GM18502 (cell line): ENCODE measurements around the gene ANKRD36C.
"Not testable (repeated sequence)": the region's sequence is repeated elsewhere in the genome, so short reads cannot be mapped to it uniquely, and the experiment has no call there.

ENCODE experiments used
- ATAC-seq: cut with Tn5 transposase; IDR thresholded peaks from one replicate; pipeline ENCODE4 v1.9.1; 2021; ENCODE audit warnings: mild to moderate bottlenecking; ENCODE audit not compliant: unreplicated experiment, poor library complexity

Gene ANKRD36C

GRCh38 chr2:96009833-96010232 lies 18.2 kb upstream of the ANKRD36C start:
- not testable (repeated sequence) for ATAC-seq

- not testable (repeated sequence) for ATAC-seq
These were observed 16.4 kb upstream of the ANKRD36C start for GRCh38 chr2:96008051-96008450.

- not testable (repeated sequence) for ATAC-seq
These were observed 14.6 kb upstream of the ANKRD36C start for GRCh38 chr2:96006248-96006647.

GRCh38 chr2:95992520-95993272 lies 1.1 kb upstream of the ANKRD36C start:
- ATAC-seq = peak; percentile 50

GRCh38 chr2:95992102-95992501 lies 478 bp upstream of the ANKRD36C start:
- peak; percentile 47 for ATAC-seq

- not testable (repeated sequence) for ATAC-seq
These were observed 740 bp downstream of the ANKRD36C start for GRCh38 chr2:95990884-95991283.

GRCh38 chr2:95951662-95952061 lies 40.0 kb downstream of the ANKRD36C start:
- not testable (repeated sequence) for ATAC-seq

GRCh38 chr2:95948039-95948438 lies 43.6 kb downstream of the ANKRD36C start:
- ATAC-seq = not testable (repeated sequence)

- ATAC-seq = not testable (repeated sequence)
These were observed 51.7 kb downstream of the ANKRD36C start for GRCh38 chr2:95939947-95940346.

GRCh38 chr2:95930740-95931139 lies 60.9 kb downstream of the ANKRD36C start:
- ATAC-seq = not testable (repeated sequence)

GRCh38 chr2:95917007-95917406 lies 74.6 kb downstream of the ANKRD36C start:
- not testable (repeated sequence) for ATAC-seq

GRCh38 chr2:95915131-95915530 lies 76.5 kb downstream of the ANKRD36C start:
- not testable (repeated sequence) for ATAC-seq

- ATAC-seq = not testable (repeated sequence)
These were observed 80.2 kb downstream of the ANKRD36C start for GRCh38 chr2:95911431-95911830.

- not testable (repeated sequence) for ATAC-seq
These were observed 97.2 kb downstream of the ANKRD36C start for GRCh38 chr2:95894443-95894842.

- not testable (repeated sequence) for ATAC-seq
These were observed 123.7 kb downstream of the ANKRD36C start for GRCh38 chr2:95867929-95868328.

GRCh38 chr2:95867047-95867677 lies 124.5 kb downstream of the ANKRD36C start:
- ATAC-seq = not testable (repeated sequence)

- not testable (repeated sequence) for ATAC-seq
These were observed 129.5 kb downstream of the ANKRD36C start for GRCh38 chr2:95862121-95862520.

GRCh38 chr2:95836151-95836550 lies 155.5 kb downstream of the ANKRD36C start:
- no peak for ATAC-seq

GRCh38 chr2:95834077-95835013 lies 157.3 kb downstream of the ANKRD36C start:
- not testable (repeated sequence) for ATAC-seq

GRCh38 chr2:95824218-95824617 lies 167.4 kb downstream of the ANKRD36C start:
- not testable (repeated sequence) for ATAC-seq
